HCT116 (cell line): Measurements from ENCODE around the gene MERTK. TPM values are rescaled to one million over a fixed set of nuclear protein-coding genes. Genes with fewer than 3 reads are reported as not detected.

Experiments
- ATAC-seq: fragments of 200-7000 bp; cut with Tn5 transposase; 2 replicates; pipeline ENCODE4 v1.9.1; 2020; ENCODE audit warnings: mild to moderate bottlenecking, moderate library complexity
- BruUV-seq: library from RNA; stranded (reverse); fragments of 400-500 nt; replicated peaks from 2 replicates; lab custom pipeline; 2021; lab: Mats Ljungman, UMichigan
- CTCF ChIA-PET: fragments of 300-600 bp; sonication (Branson Sonifier 250); formaldehyde crosslinking; loops from one replicate; lab custom pipeline; 2021; ENCODE audit warnings: antibody characterized with exemption; lab: Charles Lee
- POLR2A ChIA-PET: fragments of 300-600, 350-600 bp; sonication (Branson Sonifier 250); formaldehyde crosslinking; loops from one replicate; lab custom pipeline; 2021; ENCODE audit warnings: antibody characterized with exemption; lab: Charles Lee
- RAD21 ChIA-PET, 2 experiments: fragments of 300-600 bp; sonication (Branson Sonifier 250); formaldehyde crosslinking; loops; one replicate each; lab custom pipeline; 2023; ENCODE audit warnings: low total read pairs in 2 of 2; ENCODE audit not compliant: uncharacterized antibody in 2 of 2, unreplicated experiment in 2 of 2, low non-redundant PET in 1 of 2; lab: Charles Lee
- DNase-seq: peaks from one replicate; pipeline ENCODE4 v3.0.0-alpha.2; 2010; ENCODE audit warnings: low read depth, low spot score
- H2AFZ ChIP-seq: fragments of 200-600 bp; shearing (Covaris generic), sonication (generic); 2 replicates; pipeline ENCODE4 v1.6.1; 2017; ENCODE audit warnings: low read depth, mixed run types, mixed read lengths, antibody characterized with exemption, low read length; ENCODE audit not compliant: poor library complexity, severe bottlenecking
- H3K27ac ChIP-seq: 2 replicates; pipeline ENCODE4 v1.5.1; 2012; ENCODE audit warnings: low read depth, low read length
- H3K27me3 ChIP-seq: fragments of 200-600 bp; sonication (generic); 2 replicates; pipeline ENCODE4 v1.6.1; 2016; ENCODE audit warnings: mixed run types, low read length, mixed read lengths; ENCODE audit not compliant: insufficient read depth
- H3K36me3 ChIP-seq, 2 experiments: fragments of 200-500 bp in 1 of 2; fragments of 200-600 bp in 1 of 2; sonication (Bioruptor generic) in 1 of 2; sonication (generic) in 1 of 2; 2 replicates each; pipeline versions ENCODE4 v1.5.1 to v1.6.1; 2014 to 2016; ENCODE audit warnings: low read length in 2 of 2, inconsistent platforms in 1 of 2, mixed read lengths in 1 of 2, mixed run types in 1 of 2; ENCODE audit not compliant: insufficient read depth in 2 of 2, control insufficient read depth in 1 of 2
- H3K4me1 ChIP-seq, 2 experiments: fragments of 200-600 bp in 1 of 2; sonication (generic) in 1 of 2; 2 replicates each; pipeline versions ENCODE4 v1.5.1 to v1.6.1; 2012 to 2017; ENCODE audit warnings: low read length in 2 of 2, inconsistent platforms in 1 of 2, mild to moderate bottlenecking in 1 of 2, mixed read lengths in 1 of 2, mixed run types in 1 of 2, moderate library complexity in 1 of 2; ENCODE audit not compliant: insufficient read depth in 2 of 2, control insufficient read depth in 1 of 2
- H3K4me2 ChIP-seq: fragments of 200-600 bp; sonication (generic); 2 replicates; pipeline ENCODE4 v1.6.1; 2017; ENCODE audit warnings: mixed run types, low read length, mixed read lengths
- H3K4me3 ChIP-seq, 2 experiments: fragments of 200-600 bp in 1 of 2; sonication (generic) in 1 of 2; replicated peaks in 1 of 2; 2 replicates each; pipeline ENCODE4 v1.5.1; 2011 to 2016; ENCODE audit warnings: low read length in 2 of 2, control low read depth in 1 of 2, low read depth in 1 of 2, mild to moderate bottlenecking in 1 of 2, mixed read lengths in 1 of 2, mixed run types in 1 of 2
- H3K79me2 ChIP-seq: fragments of 200-600 bp; sonication (generic); 2 replicates; pipeline ENCODE4 v1.6.1; 2017; ENCODE audit warnings: mild to moderate bottlenecking, mixed run types, low read length, moderate library complexity, mixed read lengths; ENCODE audit not compliant: insufficient read depth
- H3K9ac ChIP-seq: fragments of 200-600 bp; sonication (generic); 2 replicates; pipeline ENCODE4 v1.6.1; 2016; ENCODE audit warnings: low read length, mixed read lengths
- H3K9me2 ChIP-seq: fragments of 200-600 bp; sonication (generic), shearing (Covaris generic); 2 replicates; pipeline ENCODE4 v1.6.1; 2017; ENCODE audit warnings: mixed run types, mild to moderate bottlenecking, moderate library complexity; ENCODE audit not compliant: insufficient read depth
- H3K9me3 ChIP-seq, 2 experiments: fragments of 200-500 bp in 1 of 2; fragments of 200-600 bp in 1 of 2; sonication (Bioruptor generic) in 1 of 2; sonication (generic) in 1 of 2; 2 replicates each; pipeline ENCODE4 v1.6.1; 2014 to 2017; ENCODE audit warnings: low read length in 2 of 2, mixed read lengths in 2 of 2, inconsistent platforms in 1 of 2, low read depth in 1 of 2, mild to moderate bottlenecking in 1 of 2, mixed run types in 1 of 2, moderate library complexity in 1 of 2; ENCODE audit not compliant: control insufficient read depth in 1 of 2, insufficient read depth in 1 of 2
- H4K20me1 ChIP-seq: fragments of 200-600 bp; sonication (generic), shearing (Covaris generic); 2 replicates; pipeline ENCODE4 v1.6.1; 2017; ENCODE audit warnings: mixed run types, mild to moderate bottlenecking, moderate library complexity; ENCODE audit not compliant: insufficient read depth
- POLR2AphosphoS5 ChIP-seq: IDR thresholded peaks from 2 replicates; pipeline ENCODE4 v1.6.1; 2011; ENCODE audit warnings: mild to moderate bottlenecking, low read depth, low read length, moderate library complexity
- RAD21 ChIP-seq: IDR thresholded peaks from 2 replicates; pipeline ENCODE4 v1.6.1; 2012; ENCODE audit warnings: low read depth, mild to moderate bottlenecking
- intact Hi-C: fragments of 100-400 bp; cut with micrococcal nuclease; formaldehyde crosslinking; loops from 2 replicates; pipeline ENCODE4 v1.10.0; 2022
- total RNA-seq: library from RNA; stranded (reverse); gene quantifications from one replicate; pipeline ENCODE4 v1.2.1, GENCODE V29; 2021; ENCODE audit not compliant: unreplicated experiment
- TF ChIP-seq, protein P1 (sequence below): IDR thresholded peaks from 2 replicates; pipeline ENCODE4 v1.6.1; 2012; ENCODE audit warnings: low read depth

MERTK gene
- total RNA-seq, 1 experiment from 2014 or later = 5.7 TPM

DNA sequence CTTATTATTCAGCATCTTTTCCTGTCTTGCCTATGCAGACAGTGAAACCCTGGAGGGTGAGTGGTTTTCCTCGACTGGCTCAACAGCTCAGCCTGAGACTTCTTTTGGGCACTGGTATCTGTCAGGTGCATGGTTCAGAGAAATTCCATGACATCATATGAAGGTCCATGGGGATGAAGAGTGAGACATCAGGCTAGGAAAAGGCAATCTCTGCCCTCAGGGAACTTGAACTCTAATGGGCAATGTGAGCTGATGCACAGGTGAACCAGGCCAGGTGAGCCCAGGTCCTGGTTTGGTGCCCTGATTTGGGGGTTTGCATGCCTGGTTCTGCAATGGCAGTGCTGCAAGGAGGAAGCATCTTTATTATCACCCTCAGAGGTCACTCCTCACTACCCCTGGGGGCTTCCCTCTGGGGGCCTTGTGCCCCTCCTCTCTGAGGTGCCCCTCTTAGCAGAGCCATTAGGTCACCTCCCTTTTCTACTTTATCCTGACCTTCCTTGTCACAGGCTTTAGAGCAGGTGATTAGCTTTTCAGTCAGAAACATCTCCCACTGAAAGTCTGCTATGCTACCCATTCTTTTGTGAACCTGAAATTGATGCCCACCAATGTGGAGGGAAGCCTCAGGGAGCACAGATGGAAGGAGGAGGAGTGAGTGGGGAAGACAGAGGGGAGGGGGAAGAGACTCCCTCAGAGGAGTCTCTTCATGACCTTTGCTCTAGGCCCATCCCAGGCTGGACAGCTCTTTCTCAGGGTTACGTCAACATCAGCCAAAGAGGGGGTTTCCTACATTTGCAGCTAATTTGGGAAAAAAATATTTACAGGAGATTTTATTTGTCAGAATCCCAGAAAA lies 47.3 kb downstream of the MERTK start:
- H3K4me2 ChIP-seq = peak overlapping the region; percentile 77
- POLR2A ChIA-PET = no interaction called here

More for the DNA sequence above, 47.3 kb downstream of the MERTK start:
- Histone ChIP-seq H3K9me3 (no peaks in the 10 kb centered on the region), H2AFZ (no peak overlapping the region), H3K36me3 (no peaks in the 10 kb centered on the region; a peak in 1 of 4 replicates), H3K9ac (peak overlapping the region; percentile 42), H3K27ac (peak overlapping the region; percentile 59; the same call in 1 of the 2 replicates), H3K4me3 (peak overlapping the region in 1 of 2 experiments; percentile 44; a peak in 1 of 4 replicates), H3K27me3 (no peaks in the 10 kb centered on the region), H3K9me2 (no peaks in the 10 kb centered on the region), H3K4me1 (peaks cover 24 to 26% of the 10 kb centered on the region in 2 experiments), H3K79me2 (no peaks in the 10 kb centered on the region), H4K20me1 (no peaks in the 10 kb centered on the region)
- BruUV-seq = no TSS peak
- RAD21 ChIA-PET = no interaction called here
- intact Hi-C loops = loop anchor here (1.0 kb wide), 2 partner anchors 30 to 47 kb away; partner anchors contain the start of gene MERTK
- TF ChIP-seq RAD21 = no peak
- TF ChIP-seq POLR2AphosphoS5 = no peak
- TF ChIP-seq, protein P1, sequence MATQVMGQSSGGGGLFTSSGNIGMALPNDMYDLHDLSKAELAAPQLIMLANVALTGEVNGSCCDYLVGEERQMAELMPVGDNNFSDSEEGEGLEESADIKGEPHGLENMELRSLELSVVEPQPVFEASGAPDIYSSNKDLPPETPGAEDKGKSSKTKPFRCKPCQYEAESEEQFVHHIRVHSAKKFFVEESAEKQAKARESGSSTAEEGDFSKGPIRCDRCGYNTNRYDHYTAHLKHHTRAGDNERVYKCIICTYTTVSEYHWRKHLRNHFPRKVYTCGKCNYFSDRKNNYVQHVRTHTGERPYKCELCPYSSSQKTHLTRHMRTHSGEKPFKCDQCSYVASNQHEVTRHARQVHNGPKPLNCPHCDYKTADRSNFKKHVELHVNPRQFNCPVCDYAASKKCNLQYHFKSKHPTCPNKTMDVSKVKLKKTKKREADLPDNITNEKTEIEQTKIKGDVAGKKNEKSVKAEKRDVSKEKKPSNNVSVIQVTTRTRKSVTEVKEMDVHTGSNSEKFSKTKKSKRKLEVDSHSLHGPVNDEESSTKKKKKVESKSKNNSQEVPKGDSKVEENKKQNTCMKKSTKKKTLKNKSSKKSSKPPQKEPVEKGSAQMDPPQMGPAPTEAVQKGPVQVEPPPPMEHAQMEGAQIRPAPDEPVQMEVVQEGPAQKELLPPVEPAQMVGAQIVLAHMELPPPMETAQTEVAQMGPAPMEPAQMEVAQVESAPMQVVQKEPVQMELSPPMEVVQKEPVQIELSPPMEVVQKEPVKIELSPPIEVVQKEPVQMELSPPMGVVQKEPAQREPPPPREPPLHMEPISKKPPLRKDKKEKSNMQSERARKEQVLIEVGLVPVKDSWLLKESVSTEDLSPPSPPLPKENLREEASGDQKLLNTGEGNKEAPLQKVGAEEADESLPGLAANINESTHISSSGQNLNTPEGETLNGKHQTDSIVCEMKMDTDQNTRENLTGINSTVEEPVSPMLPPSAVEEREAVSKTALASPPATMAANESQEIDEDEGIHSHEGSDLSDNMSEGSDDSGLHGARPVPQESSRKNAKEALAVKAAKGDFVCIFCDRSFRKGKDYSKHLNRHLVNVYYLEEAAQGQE = peak; percentile 44
- DNase-seq (no peak), ATAC-seq (no peak)
- CTCF ChIA-PET = no interaction called here
